HEK293T (cell line): Measurements from ENCODE around the gene ARHGEF19.
"Not testable (repeated sequence)": the region's sequence is repeated elsewhere in the genome, so short reads cannot be mapped to it uniquely, and the experiment has no call there.

Source experiments
- CTCF ChIA-PET: fragments of 350-600 bp; formaldehyde crosslinking; extraction: SDS; loops from one replicate; lab custom pipeline; 2021; ENCODE audit warnings: antibody characterized with exemption, inconsistent platforms; lab: Yijun Ruan, JAX
- POLR2A ChIA-PET: fragments of 350-600 bp; formaldehyde crosslinking; extraction: SDS; loops from one replicate; lab custom pipeline; 2020; ENCODE audit warnings: antibody characterized with exemption, inconsistent platforms; lab: Yijun Ruan, JAX
- DNase-seq: peaks from one replicate; pipeline ENCODE4 v3.0.0; 2012; ENCODE audit warnings: mixed read lengths; ENCODE audit errors: extremely low spot score
- ARNT ChIP-seq: fragments of 450-650 bp; IDR thresholded peaks from 2 replicates; pipeline ENCODE4 v1.6.1; 2017; ENCODE audit warnings: mild to moderate bottlenecking
- BHLHE40 ChIP-seq: fragments of 450-650 bp; IDR thresholded peaks from 2 replicates; pipeline ENCODE4 v1.6.1; 2016; ENCODE audit warnings: mild to moderate bottlenecking, moderate library complexity, borderline replicate concordance
- CTBP1 ChIP-seq: fragments of 450-650 bp; IDR thresholded peaks from 2 replicates; pipeline ENCODE4 v1.6.1; 2016; ENCODE audit warnings: borderline replicate concordance
- ELF4 ChIP-seq: fragments of 450-650 bp; IDR thresholded peaks from 2 replicates; pipeline ENCODE4 v1.6.1; 2017; ENCODE audit warnings: antibody characterized with exemption
- FOXA1 ChIP-seq: fragments of 450-650 bp; IDR thresholded peaks from 2 replicates; pipeline ENCODE4 v1.6.1; 2016; ENCODE audit warnings: mild to moderate bottlenecking
- FOXK2 ChIP-seq: fragments of 450-650 bp; IDR thresholded peaks from 2 replicates; pipeline ENCODE4 v1.6.1; 2016; ENCODE audit warnings: mild to moderate bottlenecking
- FOXM1 ChIP-seq: fragments of 450-650 bp; IDR thresholded peaks from 2 replicates; pipeline ENCODE4 v1.6.1; 2017; ENCODE audit warnings: mild to moderate bottlenecking, borderline replicate concordance
- HDGF ChIP-seq: fragments of 450-650 bp; IDR thresholded peaks from 2 replicates; pipeline ENCODE4 v1.6.1; 2017; ENCODE audit warnings: antibody characterized with exemption, borderline replicate concordance
- L3MBTL2 ChIP-seq: fragments of 450-650 bp; conservative IDR thresholded peaks from 2 replicates; pipeline ENCODE4 v1.6.1; 2016; ENCODE audit warnings: mild to moderate bottlenecking
- LEF1 ChIP-seq: fragments of 450-650 bp; IDR thresholded peaks from 2 replicates; pipeline ENCODE4 v1.6.1; 2017; ENCODE audit warnings: mild to moderate bottlenecking, borderline replicate concordance
- NFRKB ChIP-seq: fragments of 450-650 bp; IDR thresholded peaks from 2 replicates; pipeline ENCODE4 v1.6.1; 2016; ENCODE audit warnings: mild to moderate bottlenecking, moderate library complexity
- SP1 ChIP-seq: fragments of 450-650 bp; IDR thresholded peaks from 2 replicates; pipeline ENCODE4 v1.6.1; 2017
- SUZ12 ChIP-seq: fragments of 450-650 bp; IDR thresholded peaks from 2 replicates; pipeline ENCODE4 v1.6.1; 2016; ENCODE audit warnings: mild to moderate bottlenecking
- TARDBP ChIP-seq: fragments of 450-650 bp; IDR thresholded peaks from 2 replicates; pipeline ENCODE4 v1.6.1; 2016
- ZNF384 ChIP-seq: fragments of 450-650 bp; IDR thresholded peaks from 2 replicates; pipeline ENCODE4 v1.6.1; 2016
- TF ChIP-seq, protein P1 (sequence below): fragments of 450-650 bp; IDR thresholded peaks from 2 replicates; pipeline ENCODE4 v1.6.1; 2016

ARHGEF19 gene

DNA sequence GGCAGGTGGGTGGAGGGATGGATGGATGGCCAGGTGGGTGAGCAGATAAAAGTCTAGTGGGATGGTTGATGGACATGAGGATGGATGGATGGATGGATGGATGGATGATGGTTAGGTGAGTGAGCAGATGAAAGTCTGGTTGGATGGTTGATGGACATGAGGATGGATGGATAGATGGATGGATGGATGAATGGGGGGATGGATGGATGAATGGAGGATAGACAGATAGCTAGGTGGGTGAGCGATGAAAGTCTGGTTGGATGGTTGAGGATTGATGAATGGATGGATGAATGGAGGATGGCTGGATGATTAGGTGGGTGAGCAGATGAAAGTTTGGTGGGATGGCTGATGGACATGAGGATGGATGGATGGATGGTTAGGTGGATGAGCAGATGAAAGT lies 9.0 kb upstream of the ARHGEF19 start:
- ChIA-PET CTCF (no interaction called here), POLR2A (no interaction called here)
- no peak for TF ChIP-seq FOXK2
- TF ChIP-seq CTBP1: no peak
- no peak for TF ChIP-seq FOXM1
- no peak for TF ChIP-seq ZNF384
- TF ChIP-seq BHLHE40: no peak
- TF ChIP-seq HDGF: no peak
- DNase-seq: no peak

DNA sequence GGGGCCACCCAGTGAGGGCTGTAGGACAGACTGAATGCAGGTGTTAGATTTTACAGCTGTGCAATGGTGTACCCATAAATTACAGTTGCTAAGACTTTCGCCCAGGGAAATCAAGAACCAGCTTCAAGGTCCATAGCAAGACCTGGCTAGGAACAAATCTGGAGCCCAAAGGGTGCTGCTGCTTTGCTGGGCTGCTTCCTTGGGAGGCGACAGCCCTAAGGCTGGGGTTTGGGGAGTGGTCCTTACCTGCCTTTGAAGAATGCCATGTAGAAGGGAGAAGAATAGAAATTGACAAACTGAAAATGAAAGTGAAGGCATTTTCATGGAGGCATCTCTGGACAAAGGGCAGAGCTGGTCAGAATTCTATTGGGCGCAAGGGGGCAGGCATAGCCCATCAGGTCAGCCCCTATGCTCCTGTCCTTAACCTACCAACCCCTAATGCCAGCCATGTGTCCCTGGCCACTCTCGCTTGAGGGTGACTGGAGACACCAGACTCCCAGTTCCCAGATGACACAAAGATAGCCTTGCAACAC lies 7.6 kb upstream of the ARHGEF19 start:
- no peak for DNase-seq
- ChIA-PET CTCF (interaction anchor here (0.5 kb wide), 1 partner anchor 65 kb away, joined by 10 read pairs; no protein-coding TSS in a partner anchor), POLR2A (interaction anchor here (1.0 to 1.1 kb wide), 2 partner anchors 14 to 132 kb away, joined by 3 to 4 read pairs; partner anchors contain the start of gene FBXO42)
- TF ChIP-seq, protein P1, sequence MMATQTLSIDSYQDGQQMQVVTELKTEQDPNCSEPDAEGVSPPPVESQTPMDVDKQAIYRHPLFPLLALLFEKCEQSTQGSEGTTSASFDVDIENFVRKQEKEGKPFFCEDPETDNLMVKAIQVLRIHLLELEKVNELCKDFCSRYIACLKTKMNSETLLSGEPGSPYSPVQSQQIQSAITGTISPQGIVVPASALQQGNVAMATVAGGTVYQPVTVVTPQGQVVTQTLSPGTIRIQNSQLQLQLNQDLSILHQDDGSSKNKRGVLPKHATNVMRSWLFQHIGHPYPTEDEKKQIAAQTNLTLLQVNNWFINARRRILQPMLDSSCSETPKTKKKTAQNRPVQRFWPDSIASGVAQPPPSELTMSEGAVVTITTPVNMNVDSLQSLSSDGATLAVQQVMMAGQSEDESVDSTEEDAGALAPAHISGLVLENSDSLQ: no peak
- no peak for TF ChIP-seq SUZ12
- TF ChIP-seq LEF1: no peak
- TF ChIP-seq SP1: no peak
- TF ChIP-seq NFRKB: no peak
- TF ChIP-seq BHLHE40: no peak
- no peak for TF ChIP-seq FOXM1
- TF ChIP-seq FOXK2: no peak
- no peak for TF ChIP-seq FOXA1
- TF ChIP-seq CTBP1: no peak
- no peak for TF ChIP-seq L3MBTL2

DNA sequence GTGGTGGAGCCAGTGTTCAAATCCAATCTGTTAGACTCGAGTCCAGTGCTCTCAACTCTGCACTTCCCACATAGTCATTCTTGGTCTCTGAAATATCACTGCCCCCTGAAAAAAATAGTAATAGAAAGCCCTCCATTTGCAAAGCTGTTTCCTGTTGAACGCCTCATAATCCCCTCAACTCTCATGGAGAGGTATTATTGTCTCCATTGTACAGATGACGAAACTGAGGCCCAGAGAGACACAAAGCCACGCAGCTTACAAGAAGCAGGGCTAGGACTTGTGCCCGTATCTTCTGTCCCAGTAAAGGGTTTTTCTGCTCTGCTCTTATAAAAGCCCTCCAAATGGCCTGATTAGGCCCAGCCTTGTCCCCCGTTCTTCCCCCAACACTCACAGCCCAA lies 6.2 kb upstream of the ARHGEF19 start:
- TF ChIP-seq NFRKB: no peak
- TF ChIP-seq LEF1: no peak
- ChIA-PET CTCF (no interaction called here), POLR2A (interaction anchor here (1.1 kb wide), 1 partner anchor 133 kb away, joined by 4 read pairs; the partner anchor contains the start of gene FBXO42)
- no peak for DNase-seq

GRCh38 chr1:16218014-16218673 lies 5.7 kb upstream of the ARHGEF19 start:
- no peak for DNase-seq
- TF ChIP-seq NFRKB (no peak), FOXM1 (no peak), LEF1 (no peak), ARNT (no peak), SP1 (no peak), CTBP1 (no peak), HDGF (no peak), FOXA1 (no peak), FOXK2 (no peak), BHLHE40 (no peak), L3MBTL2 (no peak), SUZ12 (no peak), TARDBP (no peak), ELF4 (no peak), ZNF384 (no peak)
- TF ChIP-seq, protein P1: no peak
- ChIA-PET CTCF (no interaction called here), POLR2A (interaction anchor here (0.9 to 1.1 kb wide), 2 partner anchors 12 to 20 kb away, joined by 3 to 7 read pairs; partner anchors contain the start of gene CPLANE2)

DNA sequence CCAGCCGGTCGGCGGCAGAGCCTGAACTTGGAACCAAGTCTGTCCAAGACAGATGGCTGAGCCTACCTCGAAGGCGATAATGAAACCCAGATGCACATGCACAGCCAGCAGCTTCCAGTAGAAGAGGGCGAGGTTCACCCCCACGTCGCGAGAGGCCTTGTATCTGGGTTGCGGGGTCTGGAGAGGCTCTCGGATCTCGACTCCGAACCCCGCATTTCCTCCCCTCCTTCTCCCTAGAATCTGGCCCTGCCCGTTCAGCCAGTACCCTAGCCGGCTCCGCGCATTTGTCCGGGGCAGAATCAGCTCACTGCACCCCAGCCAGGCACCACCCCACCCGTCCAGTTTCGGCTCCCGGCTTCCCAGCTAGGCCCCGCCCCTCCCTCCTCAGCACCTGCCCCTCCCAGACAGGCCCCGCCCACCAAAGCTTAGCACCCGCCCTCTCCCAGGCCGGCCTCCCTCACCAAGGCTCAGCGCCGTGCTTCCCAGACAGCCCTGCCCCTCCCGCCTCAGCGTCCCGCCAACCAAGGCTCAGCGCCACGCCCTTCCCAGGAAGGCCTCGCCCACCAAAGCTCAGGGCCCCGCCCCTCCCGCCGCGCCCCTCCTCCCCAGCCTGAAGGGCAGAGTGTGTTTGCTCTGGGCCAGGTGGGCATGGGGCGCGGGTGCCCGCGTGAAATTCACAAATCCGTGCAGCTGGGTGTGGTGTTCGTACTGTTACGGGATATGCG lies 4.8 kb upstream of the ARHGEF19 start:
- CTCF ChIA-PET: no interaction called here
- POLR2A ChIA-PET: interaction anchor here (0.9 to 1.1 kb wide), 2 partner anchors 11 to 20 kb away, joined by 3 to 7 read pairs; partner anchors contain the start of gene CPLANE2
- TF ChIP-seq L3MBTL2 (no peak), LEF1 (no peak), HDGF (no peak), CTBP1 (no peak), SP1 (no peak)
- DNase-seq: peak; percentile 99

DNA sequence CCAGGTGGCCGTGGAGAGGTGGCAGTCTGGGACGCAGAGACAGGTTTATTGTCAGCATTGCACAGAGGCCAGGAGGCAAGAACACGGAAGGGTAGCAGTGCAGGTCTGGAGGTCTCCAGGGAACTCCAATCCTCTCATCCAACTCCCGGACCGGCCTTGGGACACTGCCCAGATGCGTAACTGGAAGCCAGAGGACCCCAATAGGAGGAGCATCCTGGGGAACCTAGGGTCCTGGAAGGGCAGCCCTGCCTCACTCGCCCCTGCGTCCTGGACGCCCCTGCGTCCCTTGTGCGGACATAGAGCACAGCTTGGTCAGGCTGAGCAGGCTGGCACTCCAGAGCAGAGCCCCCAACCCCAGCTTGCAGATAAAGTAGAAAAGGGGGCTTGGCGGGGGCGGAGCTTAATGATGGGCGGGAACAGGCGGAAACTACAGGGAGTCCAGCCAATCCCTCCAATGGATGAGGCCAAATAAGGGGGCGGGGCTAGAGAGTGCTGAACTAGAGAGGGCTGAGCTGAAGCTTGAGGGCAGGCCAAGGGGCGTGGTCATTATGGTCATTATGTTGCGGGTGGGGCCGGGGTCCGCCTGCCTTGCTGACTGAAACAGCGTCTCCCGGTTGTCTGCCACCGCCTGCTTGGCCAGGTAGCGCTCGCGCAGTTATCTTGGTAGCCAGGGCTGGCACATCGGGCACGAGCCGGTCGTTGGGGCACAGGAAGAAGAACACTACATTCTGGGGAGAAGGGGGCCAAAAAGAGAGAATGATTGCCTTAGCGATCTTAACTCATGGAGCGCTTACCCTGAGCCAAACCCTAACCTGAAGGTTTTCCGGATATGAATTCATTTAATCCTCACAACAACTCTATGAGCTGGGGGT lies 3.7 kb upstream of the ARHGEF19 start:
- POLR2A ChIA-PET: interaction anchor here (1.0 to 1.1 kb wide), 2 partner anchors 9 to 136 kb away, joined by 3 to 6 read pairs; partner anchors contain the start of gene FBXO42
- peak; percentile 94 for DNase-seq
- TF ChIP-seq, protein P1: peak; percentile 74
- no peak for TF ChIP-seq FOXM1
- no peak for TF ChIP-seq NFRKB
- TF ChIP-seq BHLHE40: no peak
- no peak for TF ChIP-seq FOXA1
- TF ChIP-seq LEF1: no peak
- CTCF ChIA-PET: interaction anchor here (1.1 kb wide), 1 partner anchor 143 kb away, joined by 3 read pairs; the partner anchor contains the start of gene FAM131C

- DNase-seq, CTCF ChIA-PET, POLR2A ChIA-PET: not testable (repeated sequence)
Measured at GRCh38 chr1:16215240-16215639, 2.8 kb upstream of the ARHGEF19 start.

DNA sequence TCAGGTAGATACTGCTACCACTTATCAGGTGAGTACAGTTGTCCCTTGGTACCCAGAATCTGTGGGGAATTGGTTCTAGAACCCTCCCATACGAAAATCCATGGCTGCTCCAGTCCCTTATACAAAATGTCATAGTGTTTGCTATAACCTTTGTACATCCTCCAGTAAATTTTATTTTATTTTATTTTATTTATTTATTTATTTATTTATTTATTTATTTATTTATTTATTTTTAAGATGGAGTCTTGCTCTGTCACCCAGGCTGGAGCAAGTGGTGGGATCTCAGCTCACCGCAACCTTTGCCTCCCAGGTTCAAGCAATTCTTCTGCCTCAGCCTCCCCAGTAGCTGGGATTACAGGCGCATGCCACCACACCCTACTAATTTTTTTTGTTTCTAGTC lies 1.1 kb upstream of the ARHGEF19 start:
- CTCF ChIA-PET, POLR2A ChIA-PET, DNase-seq: not testable (repeated sequence)
